Stimulated activated CD4-positive, alpha-beta T cell treated with anti-CD3 and anti-CD28 coated beads, Interleukin-15, amount 100 ng/mL, for 1 hour (primary cell): ENCODE results near the gene RENBP.
"Not testable (repeated sequence)": the region's sequence is repeated elsewhere in the genome, so short reads cannot be mapped to it uniquely, and the experiment has no call there.

Experiments used
- DNase-seq, 2 donors: peaks; one replicate each; pipeline ENCODE4 v3.0.0-alpha.2; 2020; ENCODE audit warnings: low read depth in 1 of 2, low spot score in 1 of 2

The RENBP gene

DNA sequence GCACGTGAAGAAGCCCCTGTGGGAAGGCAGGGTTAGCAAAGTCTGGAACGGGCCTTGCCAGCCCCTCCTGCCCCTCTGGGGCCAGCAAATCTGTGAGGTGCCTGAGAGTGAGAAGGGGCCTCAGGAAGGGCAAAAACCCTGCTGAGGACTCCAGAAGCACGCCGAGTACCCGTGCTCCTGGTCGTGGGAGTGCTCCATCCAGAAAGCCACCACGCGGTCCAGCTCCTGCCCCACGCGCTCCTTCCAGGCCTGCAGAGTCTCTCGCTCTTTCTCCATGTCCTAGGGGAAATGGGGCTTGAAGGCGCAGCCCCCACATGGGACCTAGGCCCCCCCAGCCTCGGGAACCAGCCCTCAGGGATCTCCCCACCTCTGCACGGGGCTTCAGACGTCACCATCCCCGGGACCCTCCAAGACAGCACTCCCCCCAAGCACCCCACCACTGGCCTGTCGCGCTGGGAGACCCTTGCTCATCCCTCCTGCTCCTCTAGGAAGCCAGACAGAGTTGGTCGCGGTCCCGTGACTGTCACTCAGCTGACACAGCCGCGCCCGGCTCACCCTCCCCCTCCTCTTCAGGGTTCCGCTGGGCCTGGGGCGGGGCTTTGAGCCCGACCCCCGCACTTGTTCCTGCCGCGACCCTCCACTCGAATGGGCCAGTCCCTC is at the start of gene RENBP:
TSS of gene RENBP (minus strand) at position 504 of the 660 bp plus-strand sequence. CDS start at position 471, 33 bp downstream.
- no peak for DNase-seq

DNA sequence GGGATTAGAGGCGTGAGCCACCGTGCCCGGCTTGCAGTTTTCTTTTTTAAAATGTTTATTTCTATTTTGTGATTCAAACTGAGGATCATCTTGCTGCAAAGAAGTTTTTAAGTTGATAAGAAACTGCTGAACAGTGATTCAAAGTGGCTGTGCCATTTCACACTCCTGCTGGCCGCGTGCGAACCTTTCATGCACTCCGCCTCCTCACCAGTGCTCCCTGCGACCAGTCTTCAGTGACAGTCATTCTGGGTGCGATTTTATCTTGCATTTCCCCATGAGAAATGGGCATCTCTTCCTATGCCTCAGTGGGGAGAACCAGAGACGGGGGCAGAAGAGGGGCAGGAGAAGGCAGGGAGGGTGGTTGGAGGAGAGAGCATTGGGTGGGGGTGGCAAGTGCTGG is 49.5 kb upstream of the RENBP start:
- DNase-seq: no peak

DNA sequence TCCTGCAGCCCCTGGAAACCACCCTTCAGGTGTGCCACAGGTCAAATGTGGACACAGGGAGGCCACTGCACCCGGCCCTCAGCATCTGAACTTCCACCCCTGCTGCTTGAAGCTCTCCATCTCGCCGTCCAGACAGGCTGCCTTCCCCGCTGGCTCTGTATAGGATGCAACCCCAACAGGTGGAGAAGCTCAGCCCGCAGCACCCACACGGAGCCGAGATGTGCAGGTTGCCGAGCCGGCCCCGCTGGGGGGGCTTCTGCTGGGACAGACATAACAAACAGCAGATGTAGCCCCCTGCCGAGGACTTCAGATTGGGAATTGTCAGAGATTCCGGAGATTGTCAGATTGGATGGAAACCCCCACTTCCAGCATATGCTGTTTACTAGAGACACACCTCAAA is 48.6 kb upstream of the RENBP start:
- no peak for DNase-seq

DNA sequence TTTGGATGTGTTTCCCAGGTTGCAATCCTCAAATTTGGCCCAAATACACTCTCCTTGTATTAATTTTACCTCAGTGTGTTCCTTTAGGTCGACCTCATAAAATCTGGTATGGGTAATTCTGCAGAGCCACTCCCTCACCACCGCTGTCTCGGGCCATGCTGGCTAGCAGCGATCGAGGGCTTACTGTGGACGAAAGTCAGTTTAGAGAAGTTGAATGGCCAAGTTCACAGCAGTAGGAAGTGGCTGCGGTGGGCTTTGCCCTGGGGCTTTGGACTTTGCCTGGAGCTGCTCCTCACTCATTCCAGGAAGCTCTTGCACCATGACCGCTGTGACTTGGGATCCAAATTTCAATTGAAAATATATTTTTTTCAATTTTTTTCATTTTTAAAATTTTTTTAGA is 47.7 kb upstream of the RENBP start:
- DNase-seq: no peak

DNA sequence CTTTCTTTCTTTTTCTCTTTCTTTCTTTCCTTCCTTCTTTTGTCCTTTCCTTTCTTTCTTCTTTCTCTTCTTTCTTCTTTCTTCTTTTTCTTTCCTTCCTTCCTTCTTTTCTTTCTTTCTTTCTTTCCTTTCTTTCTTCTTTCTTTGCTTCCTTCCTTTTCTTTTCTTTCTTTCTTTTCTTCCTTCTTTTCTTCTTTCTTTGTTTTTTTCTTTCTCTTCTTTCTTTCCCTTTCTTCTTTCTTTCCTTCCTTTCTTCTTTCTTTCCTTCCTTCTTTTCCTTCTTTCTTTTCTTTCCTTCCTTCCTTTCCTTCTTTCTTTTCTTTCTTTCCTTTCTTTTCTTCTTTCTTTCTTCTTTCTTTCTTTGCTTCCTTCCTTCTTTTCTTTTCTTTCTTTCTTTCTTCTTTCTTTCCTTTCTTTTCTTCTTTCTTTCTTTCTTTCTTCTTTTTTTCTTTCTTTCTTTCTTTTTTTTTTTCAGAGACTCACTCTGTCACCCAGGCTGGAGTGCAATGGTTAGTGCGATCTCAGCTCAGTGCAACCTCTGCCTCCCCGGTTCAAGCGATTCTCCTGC is 46.7 kb upstream of the RENBP start:
- DNase-seq: no peak

DNA sequence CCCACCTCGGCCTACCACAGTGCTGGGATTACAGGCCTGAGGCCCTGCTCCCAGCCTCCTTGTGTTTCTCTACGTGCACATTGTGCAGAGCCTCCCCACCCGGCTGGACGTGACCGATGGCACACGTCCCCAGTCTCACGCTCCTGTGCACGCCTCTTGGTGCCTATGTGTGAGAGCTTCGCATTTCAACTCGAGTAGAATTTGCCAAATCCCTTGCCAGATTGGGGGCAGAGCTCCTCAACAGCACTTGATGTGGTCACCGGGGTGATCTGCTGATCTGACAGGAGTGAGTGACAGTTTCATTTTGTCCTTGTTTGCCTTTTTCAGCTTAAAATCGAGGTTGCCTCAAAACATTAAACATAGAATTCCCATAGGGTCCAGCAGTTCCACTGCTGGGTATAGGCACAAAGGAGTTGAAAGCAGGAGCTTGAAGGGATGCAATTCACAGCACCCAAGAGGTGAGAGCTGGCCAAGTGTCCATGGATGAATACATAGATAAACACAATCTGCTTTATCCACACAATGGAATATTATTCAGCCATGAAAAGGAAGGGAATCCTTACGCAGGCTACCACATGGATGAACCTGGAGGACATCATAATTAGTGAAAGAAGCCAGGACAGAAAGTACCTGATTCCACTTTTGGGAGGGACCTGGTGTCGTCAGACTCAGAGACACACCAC is 45.7 kb upstream of the RENBP start:
- no peak for DNase-seq

DNA sequence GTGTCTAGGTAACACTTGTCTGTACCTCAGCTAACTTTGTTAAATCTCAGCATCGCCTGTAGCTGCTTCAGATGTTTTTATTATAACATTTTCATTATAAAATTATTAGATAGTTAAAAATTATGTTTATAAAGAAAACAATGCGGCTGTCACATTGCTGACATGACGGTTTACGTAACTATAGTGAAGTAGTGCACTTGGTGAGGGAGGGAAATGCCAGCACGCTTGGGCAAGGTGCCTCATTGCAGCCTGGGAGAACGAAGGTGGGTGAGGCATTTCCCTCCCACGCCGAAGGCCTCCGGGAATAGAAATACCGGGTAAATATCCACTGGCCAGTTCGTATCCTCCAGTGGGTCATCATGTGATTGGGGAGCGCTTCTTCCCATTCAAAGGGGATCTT is 44.0 kb upstream of the RENBP start:
- DNase-seq: no peak

DNA sequence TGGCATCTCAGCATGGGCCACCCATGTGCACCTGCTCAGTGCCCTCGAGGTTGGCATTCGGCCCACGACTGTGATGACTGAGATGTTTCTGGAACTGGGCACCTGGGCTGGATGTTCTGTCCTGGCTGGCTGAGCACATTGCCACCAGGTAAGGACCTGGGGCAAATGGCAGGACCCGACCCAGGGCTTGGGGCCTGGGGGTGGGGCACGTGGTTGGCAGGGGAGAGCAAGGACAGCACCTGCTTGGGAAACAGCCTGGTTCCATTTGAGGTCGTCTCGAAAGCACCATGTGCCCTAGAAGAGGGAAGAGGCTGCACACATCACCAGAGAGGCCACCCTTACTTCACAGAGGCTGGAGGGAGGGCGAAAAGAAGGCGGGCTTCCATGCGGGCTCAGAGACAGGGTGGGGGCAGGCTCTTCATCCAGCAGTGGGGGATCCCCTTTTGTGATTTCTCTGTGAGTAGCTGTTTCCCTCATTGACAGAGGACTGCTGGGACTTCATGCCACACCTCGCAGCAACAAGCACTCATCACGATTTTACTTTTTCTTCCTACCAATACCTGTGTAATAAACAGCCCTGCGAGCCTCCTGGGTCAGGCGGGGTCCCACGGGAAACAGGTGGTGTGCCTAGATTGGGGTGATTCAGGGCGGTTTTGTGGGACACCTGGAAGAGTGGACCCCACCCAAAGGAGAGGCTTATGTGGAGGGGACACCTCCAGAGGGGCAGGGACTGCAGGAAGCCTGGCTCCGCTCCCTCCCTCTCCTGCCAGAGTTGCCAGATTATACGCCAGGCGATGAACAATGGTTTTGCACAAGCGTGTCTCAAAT is 40.1 kb upstream of the RENBP start:
- peak in 1 of 2 donors; percentile 24 for DNase-seq

DNA sequence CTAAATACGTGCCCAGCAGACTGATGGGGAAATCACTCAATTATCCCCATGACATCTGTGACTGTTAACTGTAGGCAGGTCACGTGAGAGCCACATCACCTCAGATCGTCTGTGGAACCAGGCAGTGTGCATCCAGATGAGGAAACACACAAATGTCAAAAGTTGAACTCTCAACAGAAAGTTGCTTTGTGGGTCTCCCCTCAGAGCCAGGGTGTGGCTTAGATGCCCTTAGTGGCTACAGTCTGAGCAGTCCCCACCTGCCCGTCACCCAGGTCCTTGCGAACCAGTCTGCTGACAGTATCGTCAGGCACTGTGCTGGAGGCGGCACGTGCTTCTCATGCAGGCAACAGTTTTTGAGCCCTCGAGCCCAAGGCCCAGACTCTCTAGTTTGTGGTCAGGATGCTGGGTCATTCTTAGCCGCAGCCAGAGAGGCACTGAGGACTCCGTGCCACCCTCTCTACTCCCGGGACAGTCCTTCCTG is 38.9 kb upstream of the RENBP start:
- no peak for DNase-seq

DNA sequence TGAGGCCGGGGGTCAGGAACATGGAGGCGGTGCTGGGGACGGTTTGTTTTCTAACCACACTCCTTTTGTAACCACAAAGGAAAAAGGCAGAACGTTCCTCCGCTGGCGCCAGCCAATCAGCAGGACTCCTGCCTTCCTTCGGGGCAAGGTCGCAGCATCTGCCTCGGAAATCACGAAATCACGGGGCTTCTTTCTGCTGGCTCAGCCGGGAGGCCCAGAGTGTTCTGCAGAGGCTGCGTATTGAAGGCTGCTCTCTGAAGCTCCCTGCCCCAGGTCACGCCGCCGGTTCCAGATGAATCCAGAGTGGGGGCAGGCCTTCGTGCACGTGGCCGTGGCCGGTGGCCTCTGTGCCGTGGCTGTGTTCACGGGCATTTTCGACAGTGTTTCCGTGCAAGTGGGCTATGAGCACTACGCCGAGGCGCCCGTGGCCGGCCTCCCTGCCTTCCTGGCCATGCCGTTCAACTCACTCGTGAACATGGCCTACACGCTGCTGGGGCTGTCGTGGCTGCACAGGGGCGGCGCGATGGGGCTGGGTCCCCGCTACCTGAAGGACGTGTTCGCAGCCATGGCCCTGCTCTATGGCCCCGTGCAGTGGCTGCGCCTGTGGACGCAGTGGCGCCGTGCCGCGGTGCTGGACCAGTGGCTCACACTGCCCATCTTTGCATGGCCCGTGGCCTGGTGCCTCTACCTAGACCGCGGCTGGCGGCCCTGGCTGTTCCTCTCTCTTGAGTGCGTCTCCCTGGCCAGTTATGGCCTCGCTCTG is 37.5 kb upstream of the RENBP start:
- peak; percentile 24 to 38 for DNase-seq

DNA sequence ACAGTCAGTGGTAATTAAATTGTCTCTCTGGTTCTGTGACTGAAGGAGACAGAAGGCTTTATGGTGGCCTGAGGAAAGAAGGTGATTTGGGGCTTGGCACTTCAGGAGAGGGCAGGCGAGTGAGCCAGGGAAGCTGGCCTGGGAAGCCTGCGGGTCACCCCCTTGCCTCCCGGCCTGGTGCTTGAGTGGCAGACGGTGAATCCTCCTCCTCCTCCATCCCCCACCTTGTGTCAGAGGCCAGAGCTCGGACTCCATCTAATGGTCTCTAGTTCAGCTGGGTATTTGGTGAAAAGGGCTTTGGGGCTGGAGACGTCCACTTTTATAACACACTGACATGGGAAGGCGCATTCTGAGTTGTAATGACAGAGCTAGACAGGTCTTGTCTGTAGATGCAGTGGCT is 36.8 kb upstream of the RENBP start:
- no peak for DNase-seq

DNA sequence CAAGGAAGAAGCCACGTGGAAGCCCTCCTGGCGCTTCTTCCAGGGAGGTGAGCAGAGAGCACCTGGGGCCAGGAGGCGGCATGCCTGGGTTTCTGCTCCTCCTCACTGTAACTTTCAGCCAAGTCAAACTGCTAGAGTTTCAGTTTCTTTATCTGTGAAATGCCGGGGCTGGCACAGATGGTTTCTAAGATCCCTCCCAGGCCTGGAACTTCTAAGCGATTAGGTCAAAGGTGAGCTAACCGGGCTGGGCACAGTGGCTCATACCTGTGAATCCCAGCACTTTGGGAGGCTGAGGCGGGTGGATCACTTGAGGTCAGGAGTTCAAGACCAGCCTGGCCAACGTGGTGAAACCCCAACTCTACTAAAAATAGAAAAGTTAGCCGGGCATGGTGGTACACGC is 36.0 kb upstream of the RENBP start:
- DNase-seq: not testable (repeated sequence)

DNA sequence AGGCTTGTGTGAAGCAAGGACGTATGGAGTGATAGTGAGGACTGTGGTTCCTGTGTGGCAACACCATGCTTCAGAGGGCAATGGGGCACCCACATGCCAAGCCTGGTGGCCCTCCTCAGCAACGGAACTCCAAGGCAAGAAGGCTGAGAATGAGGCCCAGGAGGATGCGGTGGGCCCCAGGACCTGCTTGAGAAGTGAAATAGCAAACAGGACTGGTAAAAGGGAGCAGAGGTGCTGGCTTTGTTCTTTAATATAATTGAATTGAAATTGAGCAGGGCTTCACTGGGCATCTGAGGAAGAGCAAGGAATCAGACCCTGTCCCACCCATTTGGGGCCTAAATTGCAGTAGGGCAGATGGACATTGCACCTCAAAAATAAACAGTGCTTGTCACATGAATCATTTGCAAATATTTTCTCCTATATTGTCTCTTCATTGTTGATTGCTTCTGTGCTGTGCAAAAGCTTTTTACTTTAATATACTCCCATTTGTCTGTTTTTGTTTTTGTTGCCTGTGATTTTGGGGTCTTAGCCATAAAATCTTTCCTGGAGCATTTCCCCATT is 30.4 kb upstream of the RENBP start:
- no peak for DNase-seq

DNA sequence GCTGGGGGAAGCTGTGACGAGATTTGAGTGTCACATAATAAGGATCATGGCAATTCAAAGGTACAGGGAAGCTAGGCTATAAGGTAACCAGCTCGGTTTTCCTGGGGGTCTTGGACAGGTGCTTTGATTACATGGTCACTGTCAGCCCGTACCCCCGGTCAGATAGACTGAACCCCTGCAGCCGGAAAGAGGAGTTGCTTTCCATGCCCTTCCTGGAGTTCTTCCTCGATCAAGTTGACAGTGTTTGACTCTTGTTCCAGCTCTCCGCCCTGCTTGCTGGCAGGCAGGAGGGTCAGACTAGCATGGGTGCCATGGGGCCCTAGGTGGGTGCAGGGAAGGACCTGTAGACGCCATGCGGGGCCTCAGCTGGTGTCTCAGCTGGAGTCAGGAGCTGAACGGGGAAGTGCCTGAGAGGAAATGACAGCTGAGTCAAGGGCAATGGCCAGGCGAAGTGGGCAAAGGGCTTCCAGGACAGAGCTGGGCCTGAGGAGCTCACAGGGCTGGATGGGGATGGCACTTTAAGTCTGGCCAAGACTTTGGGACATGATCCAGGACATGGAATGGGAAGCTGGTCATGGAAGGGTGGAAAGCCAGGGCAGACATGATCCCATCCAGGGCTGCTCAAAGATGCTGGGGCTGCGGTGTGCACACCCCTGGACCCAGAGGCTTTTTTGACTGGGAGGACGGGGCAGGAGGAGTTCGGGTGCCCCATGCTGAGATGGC is 29.7 kb upstream of the RENBP start:
- DNase-seq: no peak

DNA sequence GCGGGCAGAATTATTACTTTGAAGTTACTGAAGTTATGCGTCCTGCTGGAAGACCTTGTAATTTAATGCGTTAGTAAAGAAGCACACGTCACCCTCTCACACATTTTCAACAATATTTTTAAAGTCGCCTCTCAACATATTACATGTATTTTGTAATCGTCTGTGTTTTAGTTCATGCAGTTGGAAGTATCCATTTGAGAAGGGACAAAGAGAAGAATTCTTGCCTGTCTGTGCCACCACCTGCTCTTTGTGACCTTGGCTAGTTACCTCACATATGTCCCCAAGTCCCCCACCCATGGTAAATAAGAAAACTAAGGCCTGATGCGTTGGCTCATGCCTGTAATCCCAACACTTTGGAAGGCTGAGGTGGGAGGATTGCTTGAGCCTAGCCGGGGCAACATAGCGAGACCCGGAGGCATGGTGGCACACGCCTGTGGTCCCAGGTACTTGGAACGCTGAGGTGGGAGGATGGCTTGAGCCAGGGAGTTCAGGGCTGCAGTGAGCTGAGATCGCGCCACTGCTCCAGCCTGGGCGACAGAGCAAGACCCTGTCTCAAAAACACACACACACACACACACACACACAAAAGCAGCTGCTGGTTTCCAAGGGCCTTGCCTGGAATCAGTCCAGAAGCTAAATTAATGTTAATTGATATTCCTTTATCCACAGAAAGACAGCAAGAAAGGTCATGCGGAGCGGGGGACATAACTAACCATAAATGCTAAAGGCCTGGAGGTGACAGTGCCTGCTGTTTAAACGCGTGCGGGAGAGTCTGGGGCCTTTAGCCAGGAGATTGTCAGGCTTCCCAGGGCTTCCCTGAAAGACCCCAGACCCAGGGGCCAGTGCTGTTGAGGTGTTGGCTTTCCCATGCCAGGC is 28.9 kb upstream of the RENBP start:
- no peak for DNase-seq

DNA sequence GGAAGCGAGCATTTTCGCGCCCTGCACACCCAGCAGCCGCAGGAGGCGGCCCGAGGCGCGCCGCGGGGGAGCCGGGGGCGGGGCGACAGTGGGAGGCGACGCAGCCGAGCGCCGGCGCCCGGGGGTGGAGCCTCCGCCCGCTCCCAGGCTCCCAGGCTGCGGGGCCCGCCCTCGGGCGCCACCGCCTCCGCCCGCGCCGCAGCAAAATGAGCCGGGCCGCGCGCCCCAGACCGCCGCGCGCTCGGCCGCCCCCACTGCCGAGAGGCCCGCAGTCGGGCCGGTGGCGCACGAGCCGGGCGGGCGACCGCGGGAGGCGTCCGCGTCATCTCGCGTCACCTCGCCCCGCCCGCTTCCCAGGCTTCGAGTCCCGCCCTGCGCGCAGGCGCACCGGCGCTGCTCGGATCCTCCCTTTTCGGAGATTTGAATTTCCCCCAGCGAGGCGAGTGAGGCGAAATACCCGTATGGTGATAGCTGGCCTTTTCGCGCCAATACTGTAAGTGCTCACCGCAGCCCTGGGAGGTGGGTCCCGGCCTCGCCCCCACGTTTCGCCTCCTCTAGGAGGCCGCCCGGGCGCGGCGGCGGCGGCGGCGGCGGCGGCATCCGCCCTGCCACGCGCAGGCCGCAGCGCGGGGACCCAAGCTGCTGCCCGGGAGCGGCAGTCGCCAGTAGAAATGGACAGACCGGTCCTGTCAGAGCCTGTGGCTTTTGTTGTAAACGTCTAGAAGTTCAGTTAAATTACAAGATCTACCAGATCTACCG is 28.1 kb upstream of the RENBP start, which contains the start of gene TMEM187:
TSS of gene TMEM187 (plus strand) at position 387 of the 759 bp plus-strand sequence. CDS start 9,309 bp downstream, outside the sequence.
- peak; percentile 71 to 75 for DNase-seq

DNA sequence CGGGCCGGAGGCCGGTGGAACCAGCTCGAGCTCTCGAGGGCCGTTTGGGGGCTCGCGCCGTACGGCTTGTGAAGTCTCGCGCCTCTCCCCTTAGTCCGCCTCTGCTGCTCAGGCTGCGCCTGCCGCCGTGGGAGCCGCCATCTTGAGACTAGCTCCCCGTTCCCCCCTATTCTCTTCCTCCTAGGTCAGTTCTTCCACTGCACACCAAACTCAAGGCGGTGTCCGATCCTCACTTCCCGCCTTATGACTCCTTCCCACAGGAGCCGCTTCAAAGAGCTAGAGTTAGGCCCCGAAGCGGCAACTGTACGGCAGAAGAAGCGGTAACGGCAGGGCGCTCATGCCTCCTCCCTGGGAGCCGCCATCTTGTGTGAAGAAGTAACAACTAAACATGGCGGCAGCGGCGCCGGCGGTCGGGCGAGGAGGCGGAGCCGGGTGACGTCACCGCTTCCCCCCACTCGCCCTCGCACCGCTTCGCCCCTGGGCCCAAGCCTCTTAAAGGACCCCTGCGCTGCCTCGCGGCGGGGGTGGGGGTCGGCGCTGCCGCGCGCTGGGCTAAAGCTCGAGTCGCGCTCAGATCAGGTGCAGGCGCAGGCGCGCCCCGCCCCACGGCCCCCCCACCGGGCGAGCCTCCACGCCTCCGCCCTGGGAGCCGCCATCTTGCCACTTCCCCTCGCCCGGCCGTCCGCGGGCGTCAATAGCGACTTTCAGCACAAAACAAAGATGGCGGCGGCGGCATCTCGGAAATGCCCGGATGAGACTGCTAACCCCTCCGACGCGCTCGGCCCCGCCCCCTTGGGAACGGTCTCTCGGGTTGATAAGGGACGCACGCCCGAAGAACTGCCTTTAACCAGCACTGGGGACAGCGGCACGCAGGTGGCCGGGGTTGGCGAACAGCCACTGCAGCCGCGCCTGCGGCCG is 27.3 kb upstream of the RENBP start, which contains the start of gene HCFC1:
TSS of gene HCFC1 (minus strand) at position 369 of the 918 bp plus-strand sequence. CDS start 978 bp downstream, outside the sequence.
- peak; percentile 77 to 78 for DNase-seq
